HG03575 (cell line): Measurements from ENCODE around the gene CHI3L2.

Experiments used
- ATAC-seq: cut with Tn5 transposase; IDR thresholded peaks from one replicate; pipeline ENCODE4 v1.9.1; 2021; ENCODE audit not compliant: unreplicated experiment, insufficient number of reproducible peaks, low FRiP score; ENCODE audit errors: extremely low read depth

Gene CHI3L2, protein sequence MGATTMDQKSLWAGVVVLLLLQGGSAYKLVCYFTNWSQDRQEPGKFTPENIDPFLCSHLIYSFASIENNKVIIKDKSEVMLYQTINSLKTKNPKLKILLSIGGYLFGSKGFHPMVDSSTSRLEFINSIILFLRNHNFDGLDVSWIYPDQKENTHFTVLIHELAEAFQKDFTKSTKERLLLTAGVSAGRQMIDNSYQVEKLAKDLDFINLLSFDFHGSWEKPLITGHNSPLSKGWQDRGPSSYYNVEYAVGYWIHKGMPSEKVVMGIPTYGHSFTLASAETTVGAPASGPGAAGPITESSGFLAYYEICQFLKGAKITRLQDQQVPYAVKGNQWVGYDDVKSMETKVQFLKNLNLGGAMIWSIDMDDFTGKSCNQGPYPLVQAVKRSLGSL

GRCh38 chr1:111227434-111227833 lies at the start of gene CHI3L2:
TSS of gene CHI3L2 (plus strand) at chr1:111227713. CDS start at chr1:111227730, 17 bp downstream.
- ATAC-seq = no peak

DNA sequence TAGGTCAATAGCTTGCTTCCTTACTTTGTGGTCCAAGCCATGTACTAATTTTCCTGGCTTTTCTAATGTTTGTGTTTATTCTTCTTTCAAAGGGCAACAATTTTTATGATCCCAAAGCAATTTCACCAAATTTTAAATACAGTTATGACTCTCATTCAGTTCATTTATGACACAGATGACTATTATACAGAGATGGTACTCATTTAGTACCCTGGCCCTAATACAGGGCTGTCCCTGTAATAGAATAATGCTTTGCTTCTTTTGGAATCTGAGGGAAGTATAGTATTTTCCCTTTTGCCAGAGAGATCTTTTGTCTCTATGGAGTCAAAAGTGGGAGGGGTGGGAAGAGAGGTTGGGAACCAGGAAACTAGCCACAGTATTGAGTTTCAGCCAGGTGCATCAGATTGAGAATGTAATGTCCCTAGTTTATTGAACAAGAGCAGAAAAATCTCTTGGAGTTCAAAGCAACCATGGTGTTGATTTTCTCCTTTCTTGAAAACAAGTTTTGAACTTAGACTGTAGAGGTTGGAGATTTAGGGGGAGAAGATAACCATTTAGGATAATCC lies 47.5 kb upstream of the CHI3L2 start:
- no peak for ATAC-seq

GRCh38 chr1:111182052-111182451 lies 45.5 kb upstream of the CHI3L2 start:
- ATAC-seq = no peak

DNA sequence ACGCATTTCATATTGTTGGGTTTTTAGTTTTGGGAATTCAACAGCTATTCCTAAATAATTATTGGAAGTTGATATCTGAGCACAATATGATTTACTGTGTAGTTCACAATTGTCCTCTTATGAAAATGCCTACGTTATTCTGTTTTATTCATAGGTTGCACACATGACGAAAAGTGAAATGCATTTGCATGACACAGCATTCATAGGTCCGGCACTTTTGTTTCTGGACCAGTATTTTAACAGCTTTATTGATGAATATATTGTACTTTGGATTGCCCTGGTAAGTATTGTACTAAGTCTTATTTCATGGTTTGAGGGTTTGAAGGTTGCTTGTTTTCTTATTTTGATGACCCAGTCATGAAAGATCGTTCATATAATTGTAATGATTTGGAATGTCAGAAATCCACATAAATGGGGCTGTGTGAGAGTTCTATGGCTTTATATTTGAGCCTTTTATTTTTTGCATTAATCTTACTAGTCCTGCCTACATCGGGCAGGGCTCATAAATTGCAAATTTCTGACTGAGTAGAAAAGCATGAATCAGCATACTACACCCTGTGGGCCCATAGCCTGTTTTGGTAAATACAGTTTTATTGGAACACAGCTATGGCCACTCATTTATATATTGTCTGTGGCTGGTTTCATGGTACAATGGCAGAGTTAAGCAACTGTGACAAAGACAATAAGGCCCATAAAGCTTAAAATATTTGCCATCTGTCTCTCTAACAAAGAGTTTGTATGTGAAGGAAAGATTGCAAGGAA lies 44.0 kb upstream of the CHI3L2 start:
- ATAC-seq = no peak

DNA sequence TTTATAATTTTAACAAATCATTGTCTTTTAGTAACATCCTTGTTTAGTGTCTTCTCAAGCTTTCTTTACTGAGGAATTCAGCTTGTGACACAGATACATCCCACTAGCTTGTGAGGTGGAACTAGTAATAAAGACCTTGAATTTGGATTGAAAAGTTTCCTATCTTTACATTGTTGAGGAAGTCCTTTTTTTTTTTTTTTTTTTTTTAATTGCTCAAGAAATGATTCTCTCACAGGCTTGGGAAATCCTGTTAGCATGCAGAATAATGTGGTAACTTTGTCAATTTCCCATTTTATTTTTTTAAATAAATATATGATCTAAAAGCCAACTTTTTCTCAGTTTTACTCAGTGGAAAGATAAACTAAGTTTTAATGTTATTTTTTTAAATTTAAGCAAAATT lies 42.9 kb upstream of the CHI3L2 start:
- no peak for ATAC-seq

DNA sequence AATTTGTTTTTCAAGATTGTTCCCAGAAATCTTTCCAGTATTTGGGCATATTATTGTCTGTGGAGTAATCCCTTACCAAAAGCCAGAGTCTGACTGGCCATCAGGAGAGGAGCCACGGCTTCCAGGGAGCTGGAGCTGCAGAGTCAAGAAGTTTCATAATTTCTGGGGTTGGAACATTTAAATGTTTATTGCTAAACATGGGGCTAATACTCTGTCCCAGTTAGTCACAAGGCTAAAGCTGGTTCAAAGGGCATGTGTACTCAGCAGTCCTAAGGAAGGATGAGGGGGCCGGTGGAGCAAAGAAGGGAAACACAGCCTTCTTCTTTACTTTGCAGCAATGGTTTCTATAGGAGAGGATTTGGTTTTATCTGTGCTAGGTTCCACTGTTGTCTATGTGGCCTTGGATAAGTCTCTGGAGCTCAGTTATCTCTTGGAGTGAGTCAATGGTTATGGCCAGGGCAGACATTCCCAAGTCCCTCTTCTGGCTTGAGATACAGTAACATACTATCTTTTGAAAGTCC lies 36.5 kb upstream of the CHI3L2 start:
- no peak for ATAC-seq

DNA sequence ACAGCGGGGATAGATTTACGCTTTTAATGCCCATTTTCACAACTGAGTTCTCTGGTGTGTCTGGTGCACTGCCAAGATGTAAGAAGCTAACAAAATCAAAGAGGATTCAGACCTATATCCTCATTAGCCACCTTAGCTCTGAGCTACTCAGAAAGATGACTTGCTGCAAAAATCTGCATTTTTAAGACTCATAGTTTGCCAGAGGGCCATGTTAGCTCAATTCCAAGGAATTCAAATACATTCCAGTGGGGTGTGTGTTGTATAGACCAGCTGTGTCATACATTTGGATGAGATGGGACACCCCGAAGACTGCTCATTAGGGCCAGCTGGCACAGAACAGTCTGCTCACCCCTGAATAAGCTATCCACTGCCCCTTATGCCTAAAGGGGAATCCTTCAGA lies 36.0 kb upstream of the CHI3L2 start:
- ATAC-seq = no peak

GRCh38 chr1:111192074-111192473 lies 35.4 kb upstream of the CHI3L2 start:
- ATAC-seq = no peak

DNA sequence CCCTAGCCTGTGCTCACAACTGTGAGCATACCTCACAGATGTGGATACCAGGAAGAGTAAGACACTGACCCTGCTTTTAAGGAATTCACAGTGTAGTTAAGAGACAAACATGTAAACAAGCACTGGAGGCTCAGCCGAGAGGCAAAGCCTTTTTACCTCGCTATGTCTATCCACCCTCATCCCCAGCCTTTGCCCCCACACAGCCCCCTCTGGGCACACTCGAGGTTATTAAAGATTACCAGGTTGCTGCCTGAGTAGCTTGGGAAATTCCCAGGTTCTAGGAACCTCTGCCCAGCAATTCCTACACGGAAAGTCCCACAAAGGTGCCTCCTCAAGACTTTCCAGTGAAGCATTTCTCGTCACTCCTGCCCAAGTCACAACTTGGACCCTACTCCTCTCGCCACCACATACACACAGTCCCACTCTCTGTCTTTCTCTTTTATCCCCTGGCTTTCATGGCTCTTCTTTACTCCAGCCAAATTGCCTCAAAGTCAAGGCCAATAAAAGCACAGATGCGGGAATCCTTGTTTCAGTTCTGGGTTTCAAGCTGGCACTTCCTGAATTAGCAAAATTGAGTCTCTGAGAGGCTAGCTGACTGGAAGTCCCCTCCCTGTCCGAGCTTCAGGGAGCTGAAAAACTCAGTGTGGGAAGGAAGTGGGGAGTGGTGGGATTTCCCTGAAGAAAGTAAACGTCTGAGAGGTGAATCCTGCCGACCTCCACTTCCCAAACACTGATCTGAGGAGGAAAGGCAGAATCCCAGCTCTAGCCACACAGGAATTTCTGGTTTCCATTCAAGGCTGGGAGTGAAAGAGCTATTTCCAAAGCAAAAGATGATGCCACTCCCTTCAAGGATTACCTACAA lies 34.6 kb upstream of the CHI3L2 start:
- ATAC-seq = no peak

- no peak for ATAC-seq
Measured at GRCh38 chr1:111193712-111194480, 33.6 kb upstream of the CHI3L2 start.

DNA sequence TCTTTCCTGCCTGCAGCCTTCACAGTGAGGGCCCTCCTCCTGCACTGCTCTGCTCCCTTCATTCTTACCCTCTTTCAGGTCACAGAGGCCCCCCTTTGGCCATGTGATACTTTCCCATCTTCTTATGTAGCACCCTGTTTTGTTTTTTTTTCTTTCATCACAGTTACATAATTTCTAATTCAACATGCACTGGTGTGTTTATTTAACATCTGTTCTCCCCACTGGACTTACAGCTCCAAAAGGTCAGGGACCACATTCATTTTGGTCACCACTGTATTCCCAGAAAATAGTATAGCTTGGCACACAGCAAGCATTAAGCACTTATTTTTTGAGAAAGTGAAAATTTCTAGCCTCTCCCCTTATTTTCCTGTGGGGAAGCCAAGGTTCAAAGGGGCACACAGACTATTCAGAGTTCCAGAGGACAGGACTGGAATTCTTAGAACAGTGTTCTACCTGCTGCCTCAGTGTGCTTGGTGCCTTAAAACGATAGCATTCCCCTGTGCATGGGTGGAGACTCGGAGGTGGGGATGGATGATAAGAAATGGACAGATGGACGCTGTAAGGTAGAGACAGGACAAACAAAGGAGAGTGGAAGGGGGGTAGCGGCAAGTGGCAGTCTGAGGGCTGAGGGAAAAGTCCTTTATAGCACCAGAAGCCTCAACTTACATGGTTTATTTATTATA lies 32.4 kb upstream of the CHI3L2 start:
- ATAC-seq = no peak

- no peak for ATAC-seq
Measured at GRCh38 chr1:111196213-111196612, 31.3 kb upstream of the CHI3L2 start.

GRCh38 chr1:111197598-111198284 lies 29.8 kb upstream of the CHI3L2 start:
- no peak for ATAC-seq

GRCh38 chr1:111198836-111199235 lies 28.7 kb upstream of the CHI3L2 start:
- ATAC-seq = no peak

DNA sequence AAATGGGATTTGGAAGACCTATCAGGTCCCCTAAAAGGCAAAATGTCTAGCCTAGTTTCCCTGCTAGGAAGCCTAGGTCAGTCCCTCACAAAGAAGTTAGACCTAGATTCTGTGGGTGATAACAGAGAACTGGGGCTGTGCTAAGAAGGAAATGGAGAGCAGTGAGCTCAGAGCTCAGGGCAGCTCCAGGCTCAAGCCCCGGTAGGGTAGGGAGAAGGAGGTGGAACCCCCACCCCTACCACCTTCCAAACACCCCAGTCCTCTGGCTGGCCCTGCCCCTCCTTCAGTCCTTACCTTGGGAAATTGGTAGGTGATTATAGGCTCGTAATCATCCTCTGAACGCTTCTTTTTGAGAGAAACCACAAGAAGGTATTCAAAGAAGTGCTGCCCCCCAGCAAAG lies 28.2 kb upstream of the CHI3L2 start:
- ATAC-seq = no peak

DNA sequence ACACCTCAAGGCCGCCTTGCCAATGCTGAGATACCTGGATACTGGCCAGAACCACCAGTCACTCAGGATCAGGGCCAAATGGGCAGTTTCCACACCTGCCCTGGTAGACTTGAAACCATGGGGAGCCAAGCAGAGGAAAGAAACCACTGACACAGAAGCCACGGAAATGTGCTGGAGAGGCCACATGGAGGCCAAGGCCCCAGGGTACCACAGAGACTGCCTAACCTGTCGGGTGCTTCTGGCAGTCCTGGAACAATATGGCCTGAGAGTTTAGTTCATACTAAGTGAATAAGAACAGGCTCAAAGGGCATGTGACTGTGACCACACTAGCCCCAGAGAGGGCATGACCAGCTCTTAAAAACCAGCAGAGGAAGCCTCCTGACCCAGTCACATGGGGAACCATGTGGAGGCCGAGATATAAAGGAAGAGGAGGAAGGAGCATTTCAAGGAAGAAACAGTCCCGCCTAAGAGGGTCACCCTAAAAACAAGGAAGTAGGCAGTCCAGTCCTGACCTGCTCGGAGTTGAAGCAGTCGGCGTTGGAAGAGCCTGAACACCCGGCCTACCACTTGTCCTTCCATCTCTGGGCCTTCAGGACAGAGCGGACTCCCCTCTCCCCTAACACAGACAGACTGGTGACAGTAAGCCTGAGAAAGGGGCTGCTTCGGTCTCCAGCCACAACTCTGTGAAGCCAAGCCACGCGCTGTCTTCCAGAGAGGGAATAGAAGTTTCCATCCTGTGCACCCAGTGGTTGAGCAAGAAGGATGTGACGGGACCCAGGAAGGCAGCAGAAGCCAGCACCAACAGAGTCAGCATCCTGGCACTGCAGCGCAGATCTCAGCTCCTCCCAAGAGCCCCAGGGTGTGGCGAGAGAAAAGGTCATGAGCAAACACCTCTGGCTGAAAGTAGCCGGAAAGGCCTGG lies 27.4 kb upstream of the CHI3L2 start, which contains the start of gene DENND2D:
DENND2D (minus strand) TSS at position 766 of the 921 bp plus-strand sequence; CDS start at position 579, 187 bp downstream.
- ATAC-seq = no peak
